Measurements from ENCODE around the gene SIRT7. TPM values are rescaled to one million over a fixed set of nuclear protein-coding genes. Genes with fewer than 3 reads are reported as not detected.

The SIRT7 gene
- total and polyA plus RNA-seq, 4 donors = 5.8 to 24.2 (median 15.4) TPM

DNA sequence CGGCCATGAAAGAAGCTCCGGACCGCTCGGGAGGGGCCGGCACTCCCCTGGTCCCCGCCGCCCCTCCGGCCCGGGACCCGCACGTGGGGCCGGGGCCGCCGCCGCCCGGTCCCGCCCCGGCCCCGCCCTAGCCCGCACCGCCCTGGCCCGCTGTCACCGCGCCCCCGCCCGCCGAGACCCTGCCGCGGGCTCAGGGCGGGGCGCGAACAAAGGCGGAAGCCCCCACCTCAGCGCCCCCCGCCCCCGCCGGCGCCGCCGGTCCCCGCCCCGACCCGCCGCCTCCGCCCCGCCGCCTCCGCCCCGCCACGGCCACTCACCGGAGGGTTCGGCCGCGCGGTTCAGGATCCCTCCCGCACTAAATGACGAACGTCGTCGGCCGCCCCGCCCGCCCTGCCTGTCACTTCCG is 47.0 kb downstream of the SIRT7 start, which contains the start of gene ARHGDIA:
Gene ARHGDIA (minus strand): TSS at position 357 of the 406 bp plus-strand sequence. CDS start 1,407 bp downstream, outside the sequence.
- H3K27me3 ChIP-seq (ENCODE audit: control insufficient read depth, insufficient read depth, low read length) = no peaks in the 10 kb centered on the region
- peak within 1 kb of the TSS; percentile 91 for H3K27ac ChIP-seq (ENCODE audit: low read depth, low read length)
- peaks cover 46% of the 10 kb centered on the region for H3K36me3 ChIP-seq (ENCODE audit: control insufficient read depth, insufficient read depth, low read length)
- 0% methylated on average over 56 of the region's 64 CpGs for WGBS (ENCODE audit: insufficient coverage)
- H3K9me3 ChIP-seq (ENCODE audit: control insufficient read depth, insufficient read depth, low read length) = no peaks in the 10 kb centered on the region
- peaks cover 40% of the 10 kb centered on the region for H3K4me1 ChIP-seq (ENCODE audit: control insufficient read depth, insufficient read depth, low read length)
- DNase-seq (ENCODE audit: low read depth in 4 of 6, low spot score in 6 of 6) = no peak
- peak within 1 kb of the TSS; percentile 86 for H3K4me3 ChIP-seq (ENCODE audit: low read depth, low read length)

DNA sequence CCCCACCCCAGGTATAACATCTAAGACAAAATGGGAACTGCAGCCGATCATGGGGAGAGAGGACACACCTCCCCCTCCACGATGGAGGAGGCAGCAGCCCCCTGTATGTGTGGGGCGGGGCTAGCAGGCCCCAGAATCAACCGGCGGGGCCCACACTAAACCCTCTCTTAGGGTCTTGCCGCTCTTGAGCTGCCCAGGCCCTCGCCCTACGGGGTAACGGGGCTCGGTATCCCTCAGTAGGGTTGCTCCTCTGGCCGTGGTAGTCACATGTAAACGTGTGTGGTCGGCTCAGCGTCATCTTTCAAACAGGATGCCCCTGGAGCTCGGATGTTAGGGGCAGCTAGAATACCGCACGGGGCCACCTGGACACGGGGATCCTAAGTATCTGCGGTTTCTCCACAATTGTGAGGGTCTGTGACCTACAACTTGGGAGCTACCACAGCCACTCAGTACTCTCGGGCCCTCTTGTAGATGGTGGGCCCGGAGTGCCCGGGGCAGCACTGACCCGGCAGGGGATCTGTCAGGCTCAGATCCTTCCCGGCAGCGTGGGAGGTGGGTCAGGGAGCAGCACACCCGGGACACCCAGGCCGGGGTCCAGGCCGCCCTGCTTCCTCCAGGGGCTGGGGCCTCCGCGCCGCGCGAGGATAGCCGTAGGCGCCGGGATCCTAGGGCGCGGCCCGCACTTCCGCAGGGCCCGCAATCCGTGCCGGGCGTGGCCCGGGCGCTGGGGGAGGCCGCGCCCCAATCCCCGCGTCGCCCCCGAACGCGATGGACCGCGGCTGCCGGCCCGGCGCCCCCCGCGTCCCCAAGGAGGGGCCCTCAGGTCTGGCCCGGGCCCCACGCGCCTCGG is 47.6 kb downstream of the SIRT7 start:
- Histone ChIP-seq H3K27me3 (ENCODE audit: control insufficient read depth, insufficient read depth, low read length) (no peaks in the 10 kb centered on the region), H3K4me1 (ENCODE audit: control insufficient read depth, insufficient read depth, low read length) (peaks cover 40% of the 10 kb centered on the region), H3K27ac (ENCODE audit: low read depth, low read length) (peak overlapping the region; percentile 82), H3K4me3 (ENCODE audit: low read depth, low read length) (peak overlapping the region; percentile 73), H3K9me3 (ENCODE audit: control insufficient read depth, insufficient read depth, low read length) (no peaks in the 10 kb centered on the region), H3K36me3 (ENCODE audit: control insufficient read depth, insufficient read depth, low read length) (peaks cover 52% of the 10 kb centered on the region)
- WGBS (ENCODE audit: insufficient coverage) = under 1% methylated on average over 60 of the region's 65 CpGs
- peak in 1 of 6 donors; percentile 40 for DNase-seq (ENCODE audit: low read depth in 4 of 6, low spot score in 6 of 6)

DNA sequence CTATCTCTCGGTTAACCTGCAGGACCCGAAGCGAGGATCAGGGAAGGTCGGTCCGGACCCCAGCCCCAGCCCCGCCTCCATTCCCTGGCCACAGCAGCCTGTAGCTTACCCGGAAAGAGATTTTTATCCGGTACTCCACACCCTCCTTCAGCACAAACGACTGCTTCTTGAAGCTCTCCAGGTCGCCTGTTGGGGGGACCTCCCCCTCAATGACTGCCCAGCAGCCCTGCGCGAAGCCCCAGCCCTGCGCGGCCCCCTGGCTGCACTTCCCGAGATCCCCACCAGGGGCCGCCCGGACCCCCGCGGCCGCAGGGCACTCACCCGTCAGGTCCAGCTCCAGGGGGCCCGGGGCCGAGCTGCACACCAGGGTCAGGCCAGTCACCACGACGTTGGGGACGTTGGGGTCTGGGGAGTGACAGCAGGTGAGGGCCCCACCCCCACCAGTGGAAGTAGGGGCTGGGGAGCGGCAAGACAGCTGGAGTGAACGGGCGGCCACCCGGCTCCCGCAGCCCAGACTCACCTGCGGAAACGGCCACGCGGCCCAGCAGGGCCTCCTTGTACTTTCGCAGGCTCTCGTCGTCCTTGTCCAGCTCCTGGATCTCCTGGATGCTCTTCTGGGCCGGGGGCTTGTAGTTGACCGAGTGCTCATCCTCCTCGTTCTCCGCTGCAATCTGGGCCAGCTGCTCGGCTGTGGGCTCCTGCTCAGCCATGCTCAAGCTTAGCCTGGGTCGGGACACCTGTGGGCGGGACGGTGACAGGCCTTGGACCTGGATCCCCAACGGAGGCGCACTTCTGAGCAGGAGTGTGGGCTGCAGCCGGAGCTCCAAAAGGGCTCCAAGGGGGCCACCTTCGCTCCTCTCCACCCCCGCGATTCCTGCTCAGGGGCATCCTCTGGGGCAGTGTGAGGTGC is 48.5 kb downstream of the SIRT7 start:
- Histone ChIP-seq H3K27me3 (ENCODE audit: control insufficient read depth, insufficient read depth, low read length) (no peaks in the 10 kb centered on the region), H3K27ac (ENCODE audit: low read depth, low read length) (peak overlapping the region; percentile 82), H3K36me3 (ENCODE audit: control insufficient read depth, insufficient read depth, low read length) (peaks cover 61% of the 10 kb centered on the region), H3K4me1 (ENCODE audit: control insufficient read depth, insufficient read depth, low read length) (peaks cover 40% of the 10 kb centered on the region), H3K4me3 (ENCODE audit: low read depth, low read length) (peak overlapping the region; percentile 73), H3K9me3 (ENCODE audit: control insufficient read depth, insufficient read depth, low read length) (no peaks in the 10 kb centered on the region)
- WGBS (ENCODE audit: insufficient coverage) = 37% methylated on average over 51 of the region's 52 CpGs
- DNase-seq (ENCODE audit: low read depth in 4 of 6, low spot score in 6 of 6) = peak in 2 of 6 donors; percentile 22 to 57

DNA sequence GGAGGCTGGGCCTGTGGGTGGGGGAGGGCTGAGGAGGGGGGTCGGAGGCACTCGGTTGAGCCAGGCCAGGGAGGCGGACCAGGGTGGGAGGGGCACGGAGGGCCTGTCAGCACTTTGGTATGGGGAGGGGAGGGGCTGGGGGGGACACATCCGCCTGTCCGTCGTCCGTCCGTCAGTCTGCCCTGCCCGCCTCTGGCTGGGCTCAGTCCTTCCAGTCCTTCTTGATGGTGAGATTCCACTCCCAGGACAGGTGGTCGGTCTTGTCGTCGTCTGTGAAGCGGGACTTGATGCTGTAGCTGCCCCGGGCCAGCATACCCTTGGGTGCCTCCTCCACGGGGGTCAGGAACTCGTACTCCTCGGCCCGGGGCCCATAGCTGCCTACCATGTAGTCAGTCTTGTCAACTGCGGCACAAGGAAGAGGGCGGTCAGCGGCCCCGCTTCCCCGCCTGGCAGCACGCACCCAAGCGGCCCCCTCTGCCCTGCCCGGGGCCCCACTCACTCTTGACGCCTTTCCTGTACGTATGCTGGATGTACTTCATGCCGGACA is 49.2 kb downstream of the SIRT7 start:
- 75% methylated on average over 24 of the region's 30 CpGs for WGBS (ENCODE audit: insufficient coverage)
- Histone ChIP-seq H3K4me1 (ENCODE audit: control insufficient read depth, insufficient read depth, low read length) (peaks cover 40% of the 10 kb centered on the region), H3K27ac (ENCODE audit: low read depth, low read length) (no peak overlapping the region), H3K36me3 (ENCODE audit: control insufficient read depth, insufficient read depth, low read length) (peaks cover 67% of the 10 kb centered on the region), H3K27me3 (ENCODE audit: control insufficient read depth, insufficient read depth, low read length) (no peaks in the 10 kb centered on the region), H3K9me3 (ENCODE audit: control insufficient read depth, insufficient read depth, low read length) (no peaks in the 10 kb centered on the region), H3K4me3 (ENCODE audit: low read depth, low read length) (peak overlapping the region; percentile 17)
- DNase-seq (ENCODE audit: low read depth in 4 of 6, low spot score in 6 of 6) = peak in 1 of 6 donors; percentile 18

DNA sequence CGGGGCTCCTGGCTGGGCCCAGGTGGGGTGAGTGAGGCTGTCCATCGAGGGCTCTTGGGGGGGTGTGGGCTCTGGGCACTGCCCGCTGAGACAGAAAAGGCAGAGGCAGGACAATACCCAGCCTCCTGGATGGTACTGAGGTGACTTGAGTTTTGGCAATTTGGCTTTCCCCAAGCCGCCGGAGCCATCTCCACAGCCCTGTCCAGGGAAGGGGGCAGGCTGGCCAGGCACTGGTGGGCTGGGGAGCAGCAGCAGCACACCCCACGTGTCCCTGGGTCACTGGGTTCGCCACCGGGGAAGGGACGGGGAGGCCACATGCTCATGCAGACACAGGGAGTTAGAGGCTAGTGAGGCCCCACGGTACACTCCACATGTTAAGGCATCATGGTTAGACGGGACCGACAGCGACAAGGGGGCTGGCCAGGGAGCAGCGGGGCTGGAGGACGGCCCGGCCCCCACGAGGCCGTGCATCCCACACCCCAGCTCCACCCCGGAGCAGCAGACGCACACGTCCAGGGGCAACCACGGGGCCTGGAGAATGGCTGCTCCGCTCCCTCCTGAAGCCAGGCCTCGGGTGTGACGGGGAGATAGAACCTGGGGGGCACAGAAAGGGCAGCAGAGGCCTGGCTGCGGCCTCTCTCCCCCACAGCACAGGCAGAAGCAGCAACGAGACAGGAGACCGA is 49.8 kb downstream of the SIRT7 start:
- Histone ChIP-seq H3K9me3 (ENCODE audit: control insufficient read depth, insufficient read depth, low read length) (no peaks in the 10 kb centered on the region), H3K4me3 (ENCODE audit: low read depth, low read length) (no peak overlapping the region), H3K36me3 (ENCODE audit: control insufficient read depth, insufficient read depth, low read length) (peaks cover 65% of the 10 kb centered on the region), H3K27ac (ENCODE audit: low read depth, low read length) (no peak overlapping the region), H3K27me3 (ENCODE audit: control insufficient read depth, insufficient read depth, low read length) (no peaks in the 10 kb centered on the region), H3K4me1 (ENCODE audit: control insufficient read depth, insufficient read depth, low read length) (peaks cover 40% of the 10 kb centered on the region)
- WGBS (ENCODE audit: insufficient coverage) = 82% methylated on average over 15 of the region's 28 CpGs
- no peak for DNase-seq (ENCODE audit: low read depth in 4 of 6, low spot score in 6 of 6)

DNA sequence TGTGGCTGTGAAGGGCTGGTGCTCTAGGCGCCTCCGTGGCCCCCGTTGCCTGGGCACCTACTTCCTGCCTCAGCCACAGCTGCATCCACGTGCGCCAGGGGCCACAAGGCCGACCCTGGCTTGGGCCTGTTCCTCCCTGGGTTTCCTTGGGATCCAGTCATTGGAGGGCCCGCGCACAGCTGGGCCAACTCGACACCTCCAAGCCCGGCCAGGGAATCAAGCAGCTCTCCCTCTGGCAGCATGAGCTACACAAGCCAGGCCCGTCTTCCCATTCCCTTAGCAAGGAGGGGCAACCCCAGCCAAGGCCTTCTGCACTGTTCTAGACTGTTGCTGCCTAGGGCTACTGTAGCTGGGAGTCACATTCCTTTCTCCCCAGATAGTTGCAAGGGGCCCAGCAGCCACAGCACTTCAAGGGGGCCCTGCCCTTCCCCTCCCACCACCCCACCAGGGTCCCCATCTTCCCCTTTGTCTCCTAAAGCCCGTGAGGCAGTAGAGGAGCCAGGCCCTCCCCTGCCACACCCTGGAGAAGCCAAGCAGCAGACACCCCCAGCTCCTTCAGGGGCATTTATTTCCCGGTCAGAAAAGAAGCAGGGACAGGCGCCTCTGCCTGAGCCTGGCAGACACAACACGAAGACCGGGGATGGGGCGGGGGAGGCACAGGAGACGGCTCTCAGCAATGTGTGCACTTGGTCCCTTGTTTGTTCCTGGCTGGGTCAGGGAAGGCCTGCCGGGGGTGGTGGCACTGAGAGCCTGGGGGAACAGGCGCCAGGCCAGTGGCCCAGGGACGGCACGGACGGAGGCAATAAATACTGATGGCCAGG is 50.6 kb downstream of the SIRT7 start:
- Histone ChIP-seq H3K4me3 (ENCODE audit: low read depth, low read length) (no peak overlapping the region), H3K9me3 (ENCODE audit: control insufficient read depth, insufficient read depth, low read length) (no peaks in the 10 kb centered on the region), H3K27ac (ENCODE audit: low read depth, low read length) (no peak overlapping the region), H3K4me1 (ENCODE audit: control insufficient read depth, insufficient read depth, low read length) (peaks cover 39% of the 10 kb centered on the region), H3K36me3 (ENCODE audit: control insufficient read depth, insufficient read depth, low read length) (peaks cover 65% of the 10 kb centered on the region), H3K27me3 (ENCODE audit: control insufficient read depth, insufficient read depth, low read length) (no peaks in the 10 kb centered on the region)
- WGBS (ENCODE audit: insufficient coverage) = 61% methylated on average over 23 of the region's 23 CpGs
- peak in 1 of 6 donors; percentile 15 for DNase-seq (ENCODE audit: low read depth in 4 of 6, low spot score in 6 of 6)

DNA sequence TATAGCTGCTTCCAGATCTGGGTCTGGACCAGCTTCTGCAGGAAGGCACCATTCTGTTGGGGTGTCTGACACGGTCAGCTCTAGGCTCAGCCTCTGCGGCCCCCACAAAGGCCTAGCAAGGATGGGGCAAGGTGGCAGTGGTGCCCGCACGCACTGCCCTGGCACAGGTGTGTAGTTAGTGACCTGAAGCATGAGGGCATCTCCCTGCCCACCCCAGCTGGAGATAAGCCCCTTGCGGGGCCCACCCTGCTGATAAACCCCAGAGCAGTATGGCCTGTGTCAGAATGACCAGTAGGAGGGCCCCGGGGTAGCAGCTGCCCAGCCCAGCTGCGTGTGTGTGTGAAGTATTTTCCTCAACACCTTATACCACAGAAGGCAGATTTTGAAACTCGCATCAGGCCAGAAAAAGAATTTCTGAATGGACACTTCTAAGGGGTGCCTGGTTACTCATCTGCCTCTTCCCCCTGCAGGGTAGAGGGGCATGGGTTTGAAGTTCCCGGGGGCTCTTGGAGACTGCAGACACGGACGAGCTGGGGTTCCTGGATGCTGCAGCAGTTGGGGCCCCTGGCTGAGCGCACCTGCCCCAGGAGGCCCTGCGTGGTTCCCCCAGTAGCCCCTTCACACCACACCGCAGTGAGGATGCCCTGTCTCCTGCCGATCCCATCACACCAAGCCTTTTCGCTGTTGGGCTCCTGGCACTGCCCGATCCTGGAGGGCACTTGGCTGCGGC is 51.4 kb downstream of the SIRT7 start:
- Histone ChIP-seq H3K27ac (ENCODE audit: low read depth, low read length) (no peak overlapping the region), H3K4me3 (ENCODE audit: low read depth, low read length) (no peak overlapping the region), H3K36me3 (ENCODE audit: control insufficient read depth, insufficient read depth, low read length) (peaks cover 65% of the 10 kb centered on the region), H3K27me3 (ENCODE audit: control insufficient read depth, insufficient read depth, low read length) (no peaks in the 10 kb centered on the region), H3K9me3 (ENCODE audit: control insufficient read depth, insufficient read depth, low read length) (no peaks in the 10 kb centered on the region), H3K4me1 (ENCODE audit: control insufficient read depth, insufficient read depth, low read length) (peaks cover 39% of the 10 kb centered on the region)
- DNase-seq (ENCODE audit: low read depth in 4 of 6, low spot score in 6 of 6) = no peak
- 87% methylated on average over 10 of the region's 18 CpGs for WGBS (ENCODE audit: insufficient coverage)

DNA sequence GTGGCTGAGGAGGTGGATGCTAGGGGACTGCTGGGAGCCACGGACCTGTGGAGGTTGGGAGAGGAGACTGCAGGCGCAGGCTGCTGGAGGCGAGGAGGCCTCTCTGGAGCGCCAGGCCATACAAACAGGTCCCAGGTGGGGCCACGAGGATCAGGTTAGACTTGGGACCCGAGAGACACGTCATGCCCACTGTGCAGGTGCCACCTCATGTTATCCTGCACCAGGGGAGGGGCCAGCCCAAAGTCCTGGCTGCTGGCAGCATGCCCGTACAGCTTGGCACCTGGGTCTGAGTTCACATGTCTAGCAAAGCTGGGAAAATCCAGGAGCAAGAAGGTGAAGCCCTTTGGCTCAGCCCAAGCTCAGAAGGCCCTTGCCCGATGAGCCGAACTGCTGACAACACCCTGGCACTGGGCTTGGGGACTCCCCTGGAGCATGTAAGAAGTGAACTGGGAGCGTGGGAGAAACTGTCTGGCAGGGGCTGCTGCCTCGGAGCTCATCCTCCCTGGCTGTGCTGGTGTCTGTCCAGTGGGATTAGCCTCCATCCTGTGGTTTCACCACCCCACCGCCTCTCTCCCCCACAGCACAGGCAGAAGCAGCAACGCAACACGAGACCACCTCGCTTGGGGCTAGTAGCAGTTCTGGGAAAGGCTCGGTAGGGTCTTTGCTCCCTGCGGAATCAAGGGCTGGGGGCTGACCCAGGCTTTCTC is 52.1 kb downstream of the SIRT7 start:
- no peak for DNase-seq (ENCODE audit: low read depth in 4 of 6, low spot score in 6 of 6)
- no peaks in the 10 kb centered on the region for H3K27me3 ChIP-seq (ENCODE audit: control insufficient read depth, insufficient read depth, low read length)
- H3K4me3 ChIP-seq (ENCODE audit: low read depth, low read length) = no peak overlapping the region
- no peak overlapping the region for H3K27ac ChIP-seq (ENCODE audit: low read depth, low read length)
- H3K9me3 ChIP-seq (ENCODE audit: control insufficient read depth, insufficient read depth, low read length) = no peaks in the 10 kb centered on the region
- H3K4me1 ChIP-seq (ENCODE audit: control insufficient read depth, insufficient read depth, low read length) = peaks cover 43% of the 10 kb centered on the region
- H3K36me3 ChIP-seq (ENCODE audit: control insufficient read depth, insufficient read depth, low read length) = peaks cover 65% of the 10 kb centered on the region
- WGBS (ENCODE audit: insufficient coverage) = 90% methylated on average over 18 of the region's 18 CpGs

Measured in spinal cord (tissue), 10 donors.